Fibroblast of the conjunctiva (primary cell): ENCODE results near the gene JADE2.
A peak's percentile ranks its signal among the peaks of the same experiment; 100 is the strongest.
"Not testable (repeated sequence)": the region's sequence is repeated elsewhere in the genome, so short reads cannot be mapped to it uniquely, and the experiment has no call there.

Source experiments
- DNase-seq: peaks from one replicate; pipeline ENCODE4 v3.0.0-alpha.2; 2010; ENCODE audit warnings: low read depth

The JADE2 gene

DNA sequence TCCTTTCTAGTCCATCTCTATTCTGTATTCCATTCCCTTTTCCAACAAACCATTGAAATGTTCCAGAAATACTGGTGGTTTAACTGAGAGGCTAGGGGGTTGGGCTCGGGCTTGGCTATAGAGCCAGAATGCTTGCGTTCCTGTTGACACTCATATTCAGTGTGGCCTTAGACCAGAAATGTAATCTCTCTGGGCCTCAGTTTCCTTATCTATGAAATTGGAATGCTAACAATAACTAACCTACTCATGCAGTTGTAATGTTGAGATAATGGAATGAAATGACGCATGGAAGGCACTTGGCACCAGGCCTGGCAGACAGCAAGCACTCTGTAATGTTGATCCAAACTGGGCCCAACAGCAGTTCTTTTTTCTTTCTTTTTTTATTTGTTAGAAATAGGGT, 26.8 kb downstream of the JADE2 start:
- DNase-seq, result peak; percentile 87

DNA sequence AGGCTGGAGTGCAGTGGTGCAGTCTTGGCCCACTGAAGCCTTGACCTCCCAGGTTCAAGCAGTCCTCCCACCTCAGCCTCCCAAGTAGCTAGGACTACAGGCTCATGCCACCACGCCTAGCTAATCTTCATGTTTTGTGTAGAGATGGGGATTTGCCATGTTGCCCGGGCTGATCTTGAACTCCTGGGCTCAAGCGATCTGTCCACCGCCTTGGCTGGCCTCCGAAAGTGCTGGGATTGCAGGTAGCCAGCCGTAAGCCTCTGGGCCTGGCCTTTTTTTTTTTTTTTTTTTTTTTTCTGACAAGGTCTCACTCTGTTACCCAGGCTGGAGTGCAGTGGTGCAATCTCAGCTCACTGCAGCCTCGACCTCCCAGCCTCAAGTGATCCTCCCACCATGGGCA, 27.2 kb downstream of the JADE2 start:
- DNase-seq, result not testable (repeated sequence)

DNA sequence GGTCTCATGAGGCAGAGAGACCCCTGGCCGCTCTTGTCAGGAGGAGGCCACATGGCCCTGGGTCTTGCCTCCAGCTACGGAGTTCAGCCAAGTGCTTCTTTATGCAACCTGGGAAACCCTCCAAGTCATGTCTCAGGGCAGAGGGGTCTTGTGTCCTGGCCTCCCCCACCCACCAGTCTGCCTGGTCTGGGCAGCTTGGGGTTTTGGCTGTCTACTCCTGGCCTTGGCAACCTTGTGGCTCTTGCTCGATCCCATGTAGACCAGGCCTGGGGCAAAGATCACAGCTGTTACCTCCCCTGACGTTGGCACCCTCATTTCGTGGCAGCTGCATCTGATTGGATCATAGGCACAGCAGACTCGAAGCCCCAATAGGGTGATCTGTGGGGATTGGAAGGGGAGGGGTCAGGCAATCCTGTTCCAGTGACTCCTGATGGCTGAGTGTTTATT, 28.4 kb downstream of the JADE2 start:
- peak; percentile 36 for DNase-seq

DNA sequence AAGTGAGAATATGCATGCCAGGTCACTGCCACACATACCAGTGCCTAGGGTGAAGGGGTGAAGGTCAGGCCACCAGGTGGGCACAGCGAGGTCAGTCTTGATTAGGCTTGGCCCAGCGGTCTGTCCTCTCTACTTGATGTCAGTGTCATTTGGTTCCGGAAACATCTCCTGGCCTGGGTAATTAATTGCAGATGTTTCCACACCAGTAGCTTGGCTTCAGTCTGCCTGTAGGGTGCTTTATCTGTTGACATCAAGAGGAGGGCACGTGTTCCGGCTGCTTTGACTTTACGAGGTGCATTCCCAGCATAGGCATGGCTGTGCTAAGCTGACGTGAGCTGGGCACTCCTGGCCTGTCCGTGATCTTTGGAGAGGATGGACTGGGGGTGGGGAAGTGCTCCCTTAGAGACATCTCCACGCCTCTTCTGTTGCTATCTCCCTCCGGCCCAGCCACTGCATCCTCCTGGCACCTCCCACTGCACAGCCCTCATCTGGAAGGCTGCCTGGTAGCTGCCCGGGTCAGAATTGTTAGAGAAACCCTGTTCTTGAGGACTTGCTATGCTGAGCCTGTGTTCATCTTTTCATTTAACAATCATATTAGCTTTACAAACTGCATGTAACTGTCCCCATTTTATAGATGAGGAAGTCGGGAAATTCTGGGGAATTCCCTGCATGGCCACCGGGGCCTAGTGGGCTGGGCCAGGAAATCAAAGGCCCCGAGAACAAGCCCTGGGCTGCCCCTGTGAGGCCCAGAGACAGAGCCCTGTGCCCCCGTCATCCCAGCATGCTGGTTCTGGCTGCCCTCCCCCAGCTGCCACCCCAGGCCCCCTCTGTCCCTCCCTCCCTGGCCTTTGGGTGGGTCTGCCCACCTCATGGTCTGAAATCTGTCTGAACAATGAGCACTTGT, 29.1 kb downstream of the JADE2 start:
- peak; percentile 78 for DNase-seq

DNA sequence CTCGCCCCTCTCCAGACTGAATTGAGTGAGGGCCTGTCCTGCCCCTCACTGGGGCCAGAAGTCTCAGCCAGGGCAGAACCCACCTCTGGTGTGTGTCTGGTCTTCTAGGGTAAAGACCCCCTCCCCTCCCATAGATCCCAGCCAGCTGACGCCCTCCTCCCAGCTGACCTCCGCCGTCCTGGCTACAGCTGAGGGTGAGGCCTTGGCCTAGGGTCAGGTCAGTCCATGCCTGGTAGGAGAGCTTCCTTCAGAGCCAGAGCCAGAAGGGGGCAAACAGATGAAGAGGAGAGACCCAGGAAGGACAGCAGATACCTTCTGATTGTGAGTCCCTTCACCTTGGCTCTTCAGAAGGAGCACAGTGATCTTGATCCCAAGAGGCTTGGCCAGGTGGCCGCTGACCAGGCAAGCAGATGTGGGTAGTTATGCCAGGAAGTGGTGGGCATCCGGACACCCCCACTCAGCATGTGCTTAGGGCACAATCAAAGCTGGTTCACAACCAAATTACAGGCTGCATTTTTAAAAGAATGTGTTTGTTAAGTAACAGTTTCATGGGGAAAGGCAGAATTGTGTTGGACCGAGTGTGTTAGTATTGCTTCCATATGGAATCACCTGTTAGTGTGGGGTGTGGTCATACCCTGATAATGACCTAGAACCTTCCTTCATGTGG, 29.9 kb downstream of the JADE2 start:
- DNase-seq, result no peak

DNA sequence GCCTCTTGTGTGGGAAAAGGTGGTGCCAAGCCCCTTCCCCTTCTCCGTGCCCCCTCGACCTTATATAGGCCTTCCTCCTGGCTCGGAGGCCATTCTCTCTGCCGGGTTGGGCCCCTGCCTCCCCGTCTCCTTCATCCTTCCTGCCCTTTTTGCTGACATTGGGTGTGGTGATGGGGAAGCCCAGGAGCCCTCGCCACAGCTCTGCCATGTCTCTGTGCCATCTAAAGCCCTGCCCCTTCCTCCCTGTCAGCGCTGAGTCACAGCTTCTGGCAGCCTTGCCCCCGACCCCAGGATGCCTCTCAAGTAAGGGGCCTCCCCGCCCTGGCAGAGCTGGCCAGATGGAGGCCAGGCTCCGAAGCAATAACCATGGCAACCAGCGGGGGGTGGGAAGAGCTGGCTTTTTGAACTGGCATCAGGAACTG, 30.4 kb downstream of the JADE2 start:
- DNase-seq, result peak; percentile 71

DNA sequence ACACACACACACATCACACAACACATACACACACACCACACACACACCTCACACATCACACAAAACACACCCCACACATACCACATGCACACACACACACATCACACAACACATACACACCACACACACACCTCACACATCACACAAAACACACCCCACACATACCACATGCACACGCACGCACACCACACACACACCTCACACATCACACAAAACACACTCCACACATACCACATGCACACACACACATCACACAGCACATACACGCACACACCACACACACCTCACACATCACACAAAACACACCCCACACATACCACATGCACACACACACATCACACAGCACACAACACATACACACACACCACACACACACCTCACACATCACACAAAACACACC, 31.1 kb downstream of the JADE2 start:
- not testable (repeated sequence) for DNase-seq

DNA sequence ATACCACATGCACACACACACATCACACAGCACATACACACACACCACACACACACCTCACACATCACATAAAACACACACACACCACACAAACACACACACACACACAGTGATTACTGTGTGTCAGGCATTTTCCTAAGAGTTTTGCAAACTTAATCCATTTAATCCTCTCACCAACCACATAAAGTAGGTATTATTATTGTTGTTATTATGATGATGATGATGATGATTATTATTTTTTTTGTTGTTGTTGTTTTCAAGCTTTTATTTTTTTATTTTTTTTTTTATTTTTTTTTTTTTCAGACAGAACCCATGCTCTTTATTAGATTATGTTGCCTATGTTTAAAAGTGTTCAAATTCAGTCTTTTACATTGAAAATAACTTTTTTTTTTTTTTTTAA, 31.5 kb downstream of the JADE2 start:
- no peak for DNase-seq

DNA sequence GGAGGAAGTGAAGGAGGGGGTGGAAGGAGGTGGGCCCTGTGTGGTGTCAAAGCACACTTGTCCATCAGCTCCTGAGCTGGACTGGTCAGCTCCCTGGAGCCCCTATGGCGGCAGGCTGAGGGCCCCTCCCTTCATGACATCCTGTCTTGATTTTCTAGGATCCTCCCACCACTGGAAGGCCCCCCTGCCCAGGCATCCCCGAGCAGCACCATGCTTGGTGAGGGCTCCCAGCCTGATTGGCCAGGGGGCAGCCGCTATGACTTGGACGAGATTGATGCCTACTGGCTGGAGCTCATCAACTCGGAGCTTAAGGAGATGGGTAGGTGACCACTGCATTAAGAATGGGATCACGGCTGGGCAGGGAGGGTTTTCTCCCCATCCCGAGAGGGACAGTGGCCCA, 34.2 kb downstream of the JADE2 start:
- DNase-seq, result no peak

DNA sequence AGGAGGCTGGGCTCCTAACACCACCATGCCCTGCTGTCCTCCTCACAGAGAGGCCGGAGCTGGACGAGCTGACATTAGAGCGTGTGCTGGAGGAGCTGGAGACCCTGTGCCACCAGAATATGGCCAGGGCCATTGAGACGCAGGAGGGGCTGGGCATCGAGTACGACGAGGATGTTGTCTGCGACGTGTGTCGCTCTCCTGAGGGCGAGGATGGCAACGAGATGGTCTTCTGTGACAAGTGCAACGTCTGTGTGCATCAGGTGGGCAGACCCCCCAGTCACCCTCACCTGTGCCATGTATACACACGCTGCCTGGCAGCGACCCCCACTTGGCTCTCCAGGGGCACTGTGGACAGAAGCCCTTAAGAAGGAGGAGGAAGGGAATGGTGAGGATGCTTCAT, 35.2 kb downstream of the JADE2 start:
- no peak for DNase-seq

DNA sequence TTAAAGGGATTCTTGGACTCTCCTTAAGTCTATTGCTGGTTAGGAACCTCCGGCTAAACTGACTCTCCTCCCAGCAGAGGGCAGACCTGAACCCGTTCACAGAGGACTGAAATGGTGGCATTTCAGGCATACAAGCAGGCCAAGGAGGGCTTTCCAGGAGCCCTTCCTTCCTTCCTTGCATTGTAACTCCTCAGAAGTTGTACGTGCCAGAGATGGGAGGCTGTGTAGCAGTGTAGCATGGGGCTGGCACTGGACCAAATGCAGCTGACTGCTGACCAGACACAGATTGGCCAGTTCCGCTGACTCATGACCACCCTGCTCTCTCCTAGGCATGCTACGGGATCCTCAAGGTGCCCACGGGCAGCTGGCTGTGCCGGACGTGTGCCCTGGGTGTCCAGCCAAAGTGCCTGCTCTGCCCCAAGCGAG, 36.4 kb downstream of the JADE2 start:
- DNase-seq, result no peak

DNA sequence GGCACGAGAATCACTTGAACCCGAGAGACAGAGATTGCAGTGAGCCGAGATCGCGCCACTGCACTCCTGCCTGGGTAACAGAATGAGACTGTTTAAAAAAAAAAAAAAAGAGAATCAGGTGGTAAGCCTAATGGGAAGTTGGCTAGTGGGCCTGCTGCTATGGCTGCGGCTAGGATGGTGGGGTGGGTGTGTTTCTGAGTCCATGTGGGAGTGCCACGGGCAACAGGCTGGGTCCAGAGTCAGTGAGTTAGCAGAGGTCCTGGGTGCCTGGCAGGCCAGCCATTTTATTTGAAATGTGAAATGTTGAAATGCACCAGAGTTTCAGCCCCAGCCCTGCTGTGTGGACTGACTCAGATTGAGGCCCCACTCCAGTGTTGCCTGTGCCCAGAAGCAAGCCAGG, 37.8 kb downstream of the JADE2 start:
- DNase-seq, result no peak

DNA sequence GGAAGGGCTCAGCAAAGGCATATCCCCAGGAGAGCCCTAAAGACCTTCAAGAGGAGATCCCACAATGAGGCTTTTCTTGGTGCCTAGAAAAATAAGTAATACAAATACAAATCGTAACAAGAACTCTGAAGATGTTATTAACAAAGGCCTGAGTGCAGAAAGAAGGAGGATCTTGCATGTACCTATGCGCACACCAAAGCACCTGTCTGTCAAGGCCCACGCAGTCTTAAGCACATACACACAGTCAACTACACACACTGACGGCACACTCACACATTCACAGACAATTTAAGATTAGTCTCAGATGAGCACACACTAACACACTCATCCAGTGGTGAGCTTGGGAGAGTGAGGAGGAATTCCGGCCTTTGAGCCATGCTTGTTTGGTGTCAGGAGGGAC, 38.5 kb downstream of the JADE2 start:
- DNase-seq, result no peak

DNA sequence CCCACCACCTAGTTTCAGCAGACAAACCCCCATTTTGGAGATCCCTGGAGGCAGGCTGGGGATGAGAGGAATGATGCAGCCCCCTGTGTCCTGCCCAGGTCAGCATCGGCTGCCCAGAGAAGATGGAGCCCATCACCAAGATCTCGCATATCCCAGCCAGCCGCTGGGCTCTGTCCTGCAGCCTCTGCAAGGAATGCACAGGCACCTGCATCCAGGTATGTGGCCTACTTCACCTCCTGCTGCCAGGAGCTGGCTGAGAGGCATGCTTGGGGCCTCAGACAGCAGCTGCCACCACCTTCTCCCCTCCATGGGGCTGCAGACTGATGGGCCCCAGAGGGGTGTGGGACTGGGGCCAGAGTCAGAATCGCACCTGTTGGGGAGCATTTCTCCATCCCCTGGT, 38.9 kb downstream of the JADE2 start:
- DNase-seq, result no peak

DNA sequence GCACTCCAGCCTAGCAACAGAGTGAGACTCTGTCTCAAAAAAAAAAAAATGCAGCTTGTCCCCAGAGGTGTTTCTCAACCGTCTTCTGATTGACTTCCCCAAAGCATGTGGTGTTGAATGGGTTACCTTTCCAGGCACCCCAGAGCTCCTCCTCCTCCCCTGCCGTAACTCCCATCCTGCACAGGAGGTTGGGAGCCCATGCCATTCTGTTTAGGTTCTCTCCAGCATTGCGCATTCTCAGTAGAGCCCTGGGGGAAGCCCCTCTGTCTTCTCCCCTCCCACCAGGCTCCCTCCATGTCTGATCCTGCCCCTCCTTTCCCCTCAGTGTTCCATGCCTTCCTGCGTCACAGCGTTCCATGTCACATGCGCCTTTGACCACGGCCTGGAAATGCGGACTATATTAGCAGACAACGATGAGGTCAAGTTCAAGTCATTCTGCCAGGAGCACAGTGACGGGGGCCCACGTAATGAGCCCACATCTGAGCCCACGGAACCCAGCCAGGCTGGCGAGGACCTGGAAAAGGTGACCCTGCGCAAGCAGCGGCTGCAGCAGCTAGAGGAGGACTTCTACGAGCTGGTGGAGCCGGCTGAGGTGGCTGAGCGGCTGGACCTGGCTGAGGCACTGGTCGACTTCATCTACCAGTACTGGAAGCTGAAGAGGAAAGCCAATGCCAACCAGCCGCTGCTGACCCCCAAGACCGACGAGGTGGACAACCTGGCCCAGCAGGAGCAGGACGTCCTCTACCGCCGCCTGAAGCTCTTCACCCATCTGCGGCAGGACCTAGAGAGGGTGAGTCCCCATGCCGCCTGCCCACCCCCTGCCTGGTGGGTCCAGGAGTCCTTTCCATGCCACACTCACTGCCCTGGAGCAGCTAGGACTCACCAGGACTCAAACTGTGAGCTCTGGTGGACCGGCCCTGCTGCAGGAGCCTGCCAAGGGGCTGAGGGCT, 40.6 kb downstream of the JADE2 start:
- no peak for DNase-seq

DNA sequence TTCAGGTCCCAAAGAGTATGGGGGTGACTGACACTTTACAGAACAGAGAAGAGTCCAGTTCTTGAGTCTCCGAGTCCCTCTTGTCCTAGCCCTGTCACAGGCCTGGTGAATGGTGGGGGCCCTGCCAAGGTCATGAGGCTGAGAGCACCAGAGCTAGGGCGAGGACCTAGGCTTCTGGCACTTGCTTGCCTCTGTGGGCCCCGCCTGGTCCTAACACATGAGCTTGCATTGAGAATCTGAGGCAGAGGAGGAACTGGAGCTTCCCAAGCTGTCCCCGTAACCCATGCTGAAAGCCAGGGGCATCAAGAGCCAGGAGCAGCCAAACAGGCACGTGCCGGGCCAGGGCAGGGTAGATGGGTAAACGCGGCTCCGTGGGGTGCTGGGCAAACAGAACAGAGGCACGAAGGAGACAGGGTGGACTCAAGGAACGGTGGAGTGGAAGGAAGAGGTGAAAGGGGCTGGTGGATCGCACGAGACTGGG, 41.3 kb downstream of the JADE2 start:
- no peak for DNase-seq

DNA sequence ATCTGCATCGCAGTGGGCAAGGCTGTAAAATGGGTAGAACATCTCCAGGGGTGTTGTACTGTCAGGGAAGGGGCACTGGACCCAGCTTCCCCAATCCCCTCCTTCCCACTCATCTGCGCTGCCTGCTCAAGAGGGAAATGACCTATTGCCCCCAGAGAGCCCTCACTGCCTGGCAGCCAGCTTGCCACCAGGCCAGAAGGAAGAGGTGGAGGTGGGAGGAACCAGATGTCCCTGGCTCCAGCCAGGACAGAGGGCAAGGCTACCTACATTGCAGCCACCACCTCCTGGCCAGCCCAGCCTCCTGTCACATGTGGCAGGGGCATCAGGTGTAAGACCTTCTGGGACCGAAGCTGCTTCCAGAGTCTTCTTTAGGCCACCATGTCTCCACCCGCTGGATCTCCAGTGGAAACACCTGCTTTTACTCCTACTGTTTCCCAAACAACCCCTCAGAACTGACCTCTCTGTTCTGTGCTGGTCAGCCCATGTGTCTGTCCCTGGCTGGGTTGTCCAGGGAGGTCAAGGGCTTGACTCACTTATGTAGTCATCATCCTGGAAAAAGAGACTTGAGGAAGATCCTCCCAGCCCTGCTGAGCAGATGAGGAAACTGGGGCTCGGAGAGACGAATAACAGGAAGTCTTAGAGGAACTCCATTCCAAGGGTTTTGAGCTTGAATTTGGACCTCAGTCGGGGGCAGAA, 42.3 kb downstream of the JADE2 start:
- no peak for DNase-seq

DNA sequence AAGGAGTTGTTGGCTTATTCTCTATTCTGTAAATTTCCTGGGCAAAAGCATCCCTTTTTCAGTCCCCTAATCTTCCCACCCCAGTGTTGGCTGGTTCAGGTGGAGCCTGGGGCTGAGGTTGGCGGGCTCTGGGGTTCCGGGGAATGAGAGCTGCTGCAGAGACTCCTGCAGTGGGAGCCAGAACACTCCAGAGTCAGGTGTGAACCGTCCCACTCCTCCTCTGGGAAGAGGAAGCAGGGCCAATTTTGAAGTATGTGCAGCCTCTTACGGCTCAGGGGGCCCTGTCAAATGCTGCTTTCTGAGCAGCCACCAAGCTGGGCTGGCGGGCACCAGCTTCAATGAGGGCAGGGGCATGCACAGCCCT, 42.8 kb downstream of the JADE2 start:
- DNase-seq, result no peak

DNA sequence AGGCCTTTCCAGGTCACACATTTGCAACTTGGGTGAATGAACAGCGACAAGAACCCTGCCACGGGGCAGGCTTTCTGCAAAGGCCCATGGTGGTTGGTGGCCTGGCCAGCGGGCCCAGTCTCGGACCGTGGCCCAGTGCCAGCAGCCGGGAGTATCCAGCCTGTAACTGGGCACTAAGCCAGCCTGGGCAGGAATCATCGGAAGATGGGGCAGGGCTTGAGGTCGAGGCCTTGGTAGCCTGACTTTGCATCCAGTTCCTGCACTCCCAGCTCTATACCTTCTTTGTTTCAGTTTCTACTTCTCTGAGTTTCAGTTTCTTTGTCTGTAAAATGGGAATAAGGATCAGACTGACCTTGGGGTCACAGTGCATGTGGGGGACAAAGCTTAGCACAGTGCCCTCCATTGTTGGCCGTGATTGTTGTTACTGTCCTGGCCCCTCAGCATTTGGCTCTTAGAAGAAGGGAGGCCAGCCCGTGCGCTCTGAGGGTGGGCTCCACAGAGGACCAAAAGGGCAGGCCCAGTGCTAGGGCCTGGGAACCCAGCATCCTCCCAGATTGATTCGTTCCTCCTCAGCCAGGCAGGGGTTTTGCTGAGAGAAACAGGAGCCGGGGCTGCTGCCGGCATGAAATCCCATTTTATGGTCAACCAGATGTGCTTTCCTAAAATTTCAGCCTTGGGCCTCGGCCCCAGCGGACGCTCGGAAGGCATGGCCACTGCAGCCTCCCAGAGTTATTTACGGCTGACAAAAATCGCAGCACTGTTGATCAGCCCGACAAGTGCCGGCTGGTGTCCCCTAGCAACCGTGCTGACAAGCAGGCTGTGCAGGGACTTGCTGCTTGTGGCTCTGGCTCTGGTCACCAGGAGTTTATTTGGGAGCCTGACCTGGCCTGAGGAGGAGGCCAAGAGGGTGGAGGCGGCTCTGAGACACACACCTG, 43.6 kb downstream of the JADE2 start:
- DNase-seq, result no peak

DNA sequence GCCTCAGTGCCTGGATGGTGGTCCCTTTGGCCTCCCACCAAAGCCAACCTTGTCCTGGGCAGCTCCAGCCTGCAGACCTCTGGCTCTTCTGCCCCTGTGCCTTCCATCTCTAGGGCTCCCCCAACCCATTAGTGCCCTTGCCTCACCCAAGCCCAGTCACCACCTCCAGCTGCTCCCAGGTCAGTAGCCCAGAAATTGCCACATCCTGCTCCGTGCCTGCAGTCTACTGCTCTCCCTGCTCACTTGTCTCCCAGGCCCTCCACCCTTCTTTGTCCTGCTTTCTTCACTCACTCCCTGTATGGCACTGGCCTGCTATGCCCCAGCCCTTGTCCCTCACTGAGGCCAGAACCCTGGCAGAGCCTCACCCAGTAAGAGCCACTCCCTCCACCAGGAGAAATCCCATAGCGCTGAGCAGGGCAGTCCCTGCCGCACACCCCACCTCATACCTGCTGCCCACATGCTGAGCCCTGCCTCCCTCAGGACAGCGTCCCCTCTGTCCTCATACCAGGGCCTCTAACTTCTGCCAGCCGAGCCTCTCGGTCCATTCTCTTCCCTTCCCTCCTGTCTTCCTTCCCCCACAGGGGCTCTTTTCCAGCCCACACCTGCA, 44.4 kb downstream of the JADE2 start:
- DNase-seq, result no peak
